Retinal pigment epithelial cell (primary cell): Measurements from ENCODE around the gene HOXD10.

ENCODE experiments used
- DNase-seq: peaks from one replicate; pipeline ENCODE4 v3.0.0-alpha.2; 2010; ENCODE audit warnings: low read depth
- H3K4me3 ChIP-seq: 2 replicates; pipeline ENCODE4 v1.5.1; 2011; ENCODE audit warnings: mild to moderate bottlenecking, low read length, control low read depth, moderate library complexity
- CTCF ChIP-seq: conservative IDR thresholded peaks from 2 replicates; pipeline ENCODE4 v1.5.1; 2011; ENCODE audit warnings: low read depth, low read length, control low read depth, inconsistent platforms

HOXD10 gene

GRCh38 chr2:176111309-176111663 lies 5.3 kb upstream of the HOXD10 start:
- TF ChIP-seq CTCF, result peak; percentile 78
- H3K4me3 ChIP-seq, result no peak overlapping the region
- DNase-seq, result no peak

GRCh38 chr2:176111846-176112374 lies 4.7 kb upstream of the HOXD10 start:
- no peak for DNase-seq
- no peak overlapping the region for H3K4me3 ChIP-seq
- TF ChIP-seq CTCF, result no peak

- no peak for DNase-seq
- TF ChIP-seq CTCF, result no peak
- no peak overlapping the region for H3K4me3 ChIP-seq
These were observed 3.9 kb upstream of the HOXD10 start for GRCh38 chr2:176112375-176113302.

GRCh38 chr2:176114120-176114929 lies 2.3 kb upstream of the HOXD10 start:
- no peak for DNase-seq
- no peak for TF ChIP-seq CTCF
- no peak overlapping the region for H3K4me3 ChIP-seq

GRCh38 chr2:176114930-176115625 lies 1.5 kb upstream of the HOXD10 start:
- no peak overlapping the region for H3K4me3 ChIP-seq
- no peak for DNase-seq
- TF ChIP-seq CTCF, result no peak

GRCh38 chr2:176117162-176117822 lies 714 bp downstream of the HOXD10 start:
- no peak for DNase-seq
- no peak for TF ChIP-seq CTCF
- no peak overlapping the region for H3K4me3 ChIP-seq
